NCI-H1436 (cell line): ENCODE data around the gene GLTPD2.
A peak's percentile ranks its signal among the peaks of the same experiment; 100 is the strongest.

Source experiments
- DNase-seq: peaks from one replicate; lab custom pipeline; 2025; lab: John Stamatoyannopoulos, UW

Gene GLTPD2

GRCh38 chr17:4788807-4789700 is at the start of gene GLTPD2:
Gene GLTPD2 (plus strand): TSS chr17:4788964. CDS start chr17:4789012, 48 bp downstream.
- no peak for DNase-seq

GRCh38 chr17:4739122-4740024 is 49.4 kb upstream of the GLTPD2 start, which contains the start of the genes CXCL16 and ZMYND15:
Gene CXCL16 (minus strand): TSS chr17:4739928. CDS start chr17:4739339, 589 bp downstream.
Gene ZMYND15 (plus strand): TSS chr17:4739833. CDS start chr17:4740549, 716 bp downstream.
- DNase-seq = peak; percentile 12

GRCh38 chr17:4740025-4740351 is 48.8 kb upstream of the GLTPD2 start:
- DNase-seq = no peak

- DNase-seq = no peak
Measured at GRCh38 chr17:4740584-4740983, 48.2 kb upstream of the GLTPD2 start.

- no peak for DNase-seq
Measured at GRCh38 chr17:4741544-4741943, 47.2 kb upstream of the GLTPD2 start.

GRCh38 chr17:4742133-4742532 is 46.6 kb upstream of the GLTPD2 start:
- no peak for DNase-seq

GRCh38 chr17:4742629-4743028 is 46.1 kb upstream of the GLTPD2 start:
- DNase-seq = no peak

GRCh38 chr17:4743216-4743615 is 45.5 kb upstream of the GLTPD2 start:
- DNase-seq = no peak

- DNase-seq = no peak
Measured at GRCh38 chr17:4743898-4744297, 44.9 kb upstream of the GLTPD2 start.

GRCh38 chr17:4744999-4745969 is 43.5 kb upstream of the GLTPD2 start:
- no peak for DNase-seq

GRCh38 chr17:4747847-4748246 is 40.9 kb upstream of the GLTPD2 start:
- no peak for DNase-seq

- no peak for DNase-seq
Measured at GRCh38 chr17:4748686-4749085, 40.1 kb upstream of the GLTPD2 start.

- DNase-seq = no peak
Measured at GRCh38 chr17:4750606-4751005, 38.2 kb upstream of the GLTPD2 start.

GRCh38 chr17:4751932-4752331 is 36.8 kb upstream of the GLTPD2 start:
- no peak for DNase-seq

- no peak for DNase-seq
Measured at GRCh38 chr17:4753392-4753791, 35.4 kb upstream of the GLTPD2 start.

GRCh38 chr17:4759776-4760236 is 29.0 kb upstream of the GLTPD2 start:
- no peak for DNase-seq

- no peak for DNase-seq
Measured at GRCh38 chr17:4764595-4764994, 24.2 kb upstream of the GLTPD2 start.

- DNase-seq = no peak
Measured at GRCh38 chr17:4766201-4766600, 22.6 kb upstream of the GLTPD2 start.

- DNase-seq = no peak
Measured at GRCh38 chr17:4766723-4767122, 22.0 kb upstream of the GLTPD2 start.

GRCh38 chr17:4768298-4768697 is 20.5 kb upstream of the GLTPD2 start:
- no peak for DNase-seq

GRCh38 chr17:4769628-4770027 is 19.1 kb upstream of the GLTPD2 start:
- DNase-seq = no peak
